HepG2 (cell line): ENCODE measurements around the gene ZNF273. TPM values are rescaled to one million over a fixed set of nuclear protein-coding genes. Genes with fewer than 3 reads are reported as not detected.

Experiments
- ATAC-seq: fragments of 200-7000 bp; cut with Tn5 transposase; 3 replicates; pipeline ENCODE4 v1.9.1; 2020; ENCODE audit warnings: mild to moderate bottlenecking, moderate library complexity
- BruUV-seq: library from RNA; stranded (reverse); fragments of 400-500 nt; replicated peaks from 2 replicates; lab custom pipeline; 2021; lab: Mats Ljungman, UMichigan
- CTCF ChIA-PET: fragments of 300-600 bp; formaldehyde crosslinking; extraction: SDS; loops from one replicate; lab custom pipeline; 2021; ENCODE audit warnings: low total read pairs, inconsistent platforms, low intra/inter-chr PET ratio; lab: Yijun Ruan, JAX
- POLR2A ChIA-PET: fragments of 350-600 bp; sonication (Branson Sonifier 250); formaldehyde crosslinking; loops from one replicate; lab custom pipeline; 2020; ENCODE audit warnings: antibody characterized with exemption, inconsistent platforms; lab: Yijun Ruan, JAX
- DNase-seq: peaks from one replicate; pipeline ENCODE4 v3.0.0-alpha.2; 2015; ENCODE audit warnings: low spot score
- FAIRE-seq: peaks from 3 replicates; lab custom pipeline; 2011; peaks lifted over from hg19 to GRCh38; lab: Jason Lieb, UNC
- H2AFZ ChIP-seq: one replicate; pipeline ENCODE4 v1.6.1; 2011; ENCODE audit warnings: low read length, inconsistent platforms
- H3K27ac ChIP-seq: fragments of 300-600 bp; 3 replicates; pipeline ENCODE4 v1.8.0; 2011; ENCODE audit warnings: mixed run types, mild to moderate bottlenecking, mixed read lengths, low read length, inconsistent platforms; ENCODE audit not compliant: insufficient read depth; ENCODE audit errors: extremely low read length
- H3K27me3 ChIP-seq, 2 experiments: fragments of 200-600 bp in 1 of 2; 2 replicates in 1 of 2; 3 replicates in 1 of 2; pipeline versions ENCODE4 v1.6.0 to v1.8.0; 2011; ENCODE audit warnings: low read length in 2 of 2, mild to moderate bottlenecking in 2 of 2, moderate library complexity in 2 of 2, inconsistent platforms in 1 of 2; ENCODE audit not compliant: insufficient read depth in 2 of 2, control insufficient read depth in 1 of 2
- H3K36me3 ChIP-seq, 2 experiments: fragments of 200-600 bp in 1 of 2; replicated peaks in 1 of 2; 2 replicates in 1 of 2; 3 replicates in 1 of 2; pipeline versions ENCODE4 v1.5.1 to v1.8.0; 2011; ENCODE audit warnings: low read length in 2 of 2, inconsistent platforms in 1 of 2; ENCODE audit not compliant: insufficient read depth in 2 of 2, control insufficient read depth in 1 of 2
- H3K4me1 ChIP-seq: 2 replicates; pipeline ENCODE4 v1.5.1; 2012; ENCODE audit warnings: low read length, inconsistent platforms; ENCODE audit not compliant: insufficient read depth
- H3K4me2 ChIP-seq: 2 replicates; pipeline ENCODE4 v1.6.0; 2011; ENCODE audit warnings: low read depth, low read length, inconsistent platforms
- H3K4me3 ChIP-seq, 3 experiments: fragments of 200-600 bp in 1 of 3; sonication (generic), shearing (Covaris generic) in 1 of 3; replicated peaks in 1 of 3; 2 replicates each; pipeline ENCODE4 v1.5.1; 2011 to 2016; ENCODE audit warnings: low read length in 3 of 3, inconsistent platforms in 2 of 3, low read depth in 2 of 3, mild to moderate bottlenecking in 2 of 3, control low read depth in 1 of 3, mixed read lengths in 1 of 3; ENCODE audit not compliant: insufficient read depth in 1 of 3
- H3K79me2 ChIP-seq: one replicate; pipeline ENCODE4 v1.6.1; 2011; ENCODE audit warnings: low read length, inconsistent platforms; ENCODE audit not compliant: insufficient read depth
- H3K9ac ChIP-seq: 2 replicates; pipeline ENCODE4 v1.6.0; 2011; ENCODE audit warnings: mild to moderate bottlenecking, low read depth, low read length, inconsistent platforms; ENCODE audit not compliant: insufficient read depth
- H3K9me3 ChIP-seq: 2 replicates; pipeline ENCODE4 v1.5.1; 2012; ENCODE audit warnings: mild to moderate bottlenecking, low read length
- H4K20me1 ChIP-seq: 2 replicates; pipeline ENCODE4 v1.6.0; 2011; ENCODE audit warnings: inconsistent platforms, mild to moderate bottlenecking, low read length, moderate library complexity; ENCODE audit not compliant: insufficient read depth
- CHD2 ChIP-seq: IDR thresholded peaks from 2 replicates; pipeline ENCODE4 v1.6.1; 2011; ENCODE audit warnings: low read depth, low read length, improper control_type of control experiment
- CHD4 ChIP-seq: fragments of 200-600 bp; sonication (generic); IDR thresholded peaks from 2 replicates; pipeline ENCODE4 v1.7.0; 2017; ENCODE audit warnings: mild to moderate bottlenecking, low read length, borderline replicate concordance
- DPF2 ChIP-seq: sonication (generic); formaldehyde crosslinking; IDR thresholded peaks from 2 replicates; pipeline ENCODE4 v1.4.0; 2020; ENCODE audit warnings: mild to moderate bottlenecking, low read depth, missing genetic modification reagents, borderline replicate concordance
- ELF1 ChIP-seq: sonication (generic); formaldehyde crosslinking; IDR thresholded peaks from 2 replicates; pipeline ENCODE4 v1.4.0; 2020; ENCODE audit warnings: missing genetic modification reagents
- GPN1 ChIP-seq: sonication (generic); formaldehyde crosslinking; IDR thresholded peaks from 2 replicates; pipeline ENCODE4 v1.5.1; 2020; ENCODE audit warnings: missing genetic modification reagents, borderline replicate concordance
- MAFK ChIP-seq, 2 experiments: IDR thresholded peaks in 1 of 2; conservative IDR thresholded peaks in 1 of 2; 2 replicates each; pipeline ENCODE4 v1.6.1; 2011; ENCODE audit warnings: improper control_type of control experiment in 2 of 2, low read length in 2 of 2
- NAIF1 ChIP-seq: sonication (generic); formaldehyde crosslinking; IDR thresholded peaks from 2 replicates; pipeline ENCODE4 v1.5.0; 2020; ENCODE audit warnings: mild to moderate bottlenecking, missing genetic modification reagents, borderline replicate concordance
- U2AF2 ChIP-seq: fragments of 200-400 bp; formaldehyde crosslinking; IDR thresholded peaks from 2 replicates; pipeline ENCODE4 v1.6.1; 2017; ENCODE audit warnings: low read depth, mild to moderate bottlenecking, low read length
- ZNF337 ChIP-seq: sonication (generic); formaldehyde crosslinking; IDR thresholded peaks from 2 replicates; pipeline ENCODE4 v1.5.1; 2020; ENCODE audit warnings: missing genetic modification reagents, low read depth, mild to moderate bottlenecking, borderline replicate concordance
- ZNF660 ChIP-seq: sonication (generic); formaldehyde crosslinking; IDR thresholded peaks from 2 replicates; pipeline ENCODE4 v1.5.1; 2020; ENCODE audit warnings: mild to moderate bottlenecking, low read depth, missing genetic modification reagents, borderline replicate concordance
- WGBS: methylation state at CpG from one replicate; pipeline ENCODE4 v1.1.6; 2017; ENCODE audit warnings: low lambda C conversion rate; 5-methylcytosine and 5-hydroxymethylcytosine counted together
- in situ Hi-C: cut with HindIII; loops from 2 replicates; pipeline ENCODE4 v1.10.0; 2017; ENCODE audit warnings: low pct_unique_long_range_greater_than_20kb; ENCODE audit not compliant: extremely low pct_ligation_motif_present
- intact Hi-C: fragments of 100-400 bp; cut with micrococcal nuclease; formaldehyde crosslinking; loops from one replicate; pipeline ENCODE4 v1.10.0; 2022; ENCODE audit not compliant: unreplicated experiment
- polyA plus RNA-seq, 8 experiments: library from polyadenylated mRNA; depleted of rRNA in 3 of 8; stranded (reverse) in 7 of 8; unstranded in 1 of 8; fragments of >200 nt; fragmentation: Illumina TruSeq in 4 of 8; extraction: Trizol in 4 of 8; gene quantifications; 2 replicates each; pipeline versions ENCODE4 v1.2.1 to v1.2.3, GENCODE V29; 2011 to 2016; ENCODE audit warnings: low read depth in 4 of 8, missing spikeins in 1 of 8, mixed read lengths in 1 of 8; ENCODE audit not compliant: insufficient read depth in 1 of 8
- total RNA-seq, 5 experiments: library from RNA; depleted of rRNA; stranded (reverse); fragments of >200 nt; fragmentation: Illumina TruSeq; extraction: Trizol; gene quantifications; 2 replicates each; pipeline ENCODE4 v1.2.3, GENCODE V29; 2016; ENCODE audit warnings: low read depth in 1 of 5
- TF ChIP-seq, protein P1 (sequence below): IDR thresholded peaks from 2 replicates; pipeline ENCODE4 v1.6.1; 2018; ENCODE audit warnings: missing genetic modification reagents, mild to moderate bottlenecking, missing compliant biosample characterization
- TF ChIP-seq, protein P2 (sequence below): sonication (generic); formaldehyde crosslinking; IDR thresholded peaks from 2 replicates; pipeline ENCODE4 v1.5.0; 2020; ENCODE audit warnings: mild to moderate bottlenecking, missing genetic modification reagents
- TF ChIP-seq, protein P3 (sequence below): IDR thresholded peaks from 2 replicates; pipeline ENCODE4 v1.6.1; 2012; ENCODE audit warnings: inconsistent platforms

The ZNF273 gene
- total and polyA plus RNA-seq, 2 of the 13 experiments (the other 11 are each of a cell fraction or from before 2014, with no cell fraction given) = 1.7 to 5.8 TPM

DNA sequence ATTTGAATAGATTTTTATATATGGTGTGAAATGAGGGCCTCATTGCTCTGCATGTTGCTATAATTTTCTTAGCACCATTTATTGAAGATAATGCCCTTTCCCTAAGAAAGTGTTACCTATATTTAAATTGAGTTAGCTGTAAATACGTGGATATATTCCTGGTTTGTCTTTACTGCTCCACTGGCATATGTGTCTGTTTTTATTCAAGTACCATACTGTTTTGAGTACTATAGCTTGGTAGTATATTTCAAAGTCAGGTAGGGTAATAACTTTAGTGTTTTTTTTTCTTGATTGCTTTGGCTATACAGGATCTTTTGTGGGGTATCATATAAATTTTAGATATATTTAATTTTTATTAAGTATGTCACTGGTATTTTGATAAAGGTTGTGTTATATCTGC, 31.4 kb downstream of the ZNF273 start:
- BruUV-seq = no TSS peak
- in situ Hi-C loops (no loop called here), intact Hi-C loops (no loop called here)
- ChIA-PET POLR2A (no interaction called here), CTCF (no interaction called here)
- Histone ChIP-seq H3K36me3 (no peaks in the 10 kb centered on the region), H3K9me3 (peaks cover 5% of the 10 kb centered on the region; the same call in 1 of the 2 replicates), H3K27ac (no peak overlapping the region), H3K9ac (no peak overlapping the region), H3K4me1 (no peaks in the 10 kb centered on the region), H3K27me3 (no peaks in the 10 kb centered on the region), H3K4me3 (no peak overlapping the region), H4K20me1 (no peaks in the 10 kb centered on the region), H3K4me2 (no peak overlapping the region), H2AFZ (no peak overlapping the region), H3K79me2 (no peaks in the 10 kb centered on the region)
- TF ChIP-seq DPF2 (CRISPR knock-in tag) = no peak
- TF ChIP-seq, protein P1, sequence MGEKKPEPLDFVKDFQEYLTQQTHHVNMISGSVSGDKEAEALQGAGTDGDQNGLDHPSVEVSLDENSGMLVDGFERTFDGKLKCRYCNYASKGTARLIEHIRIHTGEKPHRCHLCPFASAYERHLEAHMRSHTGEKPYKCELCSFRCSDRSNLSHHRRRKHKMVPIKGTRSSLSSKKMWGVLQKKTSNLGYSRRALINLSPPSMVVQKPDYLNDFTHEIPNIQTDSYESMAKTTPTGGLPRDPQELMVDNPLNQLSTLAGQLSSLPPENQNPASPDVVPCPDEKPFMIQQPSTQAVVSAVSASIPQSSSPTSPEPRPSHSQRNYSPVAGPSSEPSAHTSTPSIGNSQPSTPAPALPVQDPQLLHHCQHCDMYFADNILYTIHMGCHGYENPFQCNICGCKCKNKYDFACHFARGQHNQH (CRISPR knock-in tag) = no peak
- peak; percentile 49; the same call in 1 of the 2 replicates for TF ChIP-seq CHD4
- 52% methylated on average over 1 of the region's 1 CpG for WGBS
- no peak for ATAC-seq
- no peak for FAIRE-seq
- DNase-seq = no peak

DNA sequence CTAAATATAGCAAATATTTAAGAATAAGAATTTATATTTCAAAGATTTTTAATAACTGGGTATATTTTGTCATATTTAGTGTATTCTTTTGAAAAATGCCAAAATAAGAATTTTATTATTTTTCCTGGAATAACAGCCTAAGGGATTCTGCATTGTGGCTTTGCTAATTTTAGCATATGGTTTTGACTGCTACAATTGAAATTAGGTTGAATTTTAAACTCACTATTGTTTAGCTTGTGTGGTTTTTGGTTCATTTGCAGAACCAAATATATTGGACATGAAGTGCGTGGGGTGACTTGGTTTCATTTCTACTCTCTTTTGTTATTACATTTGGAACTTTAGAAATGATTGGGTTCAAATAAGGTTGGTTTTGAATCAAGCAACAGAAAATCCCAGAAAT, 35.5 kb downstream of the ZNF273 start:
- Histone ChIP-seq H3K4me1 (no peaks in the 10 kb centered on the region), H3K4me3 (no peak overlapping the region), H3K79me2 (no peaks in the 10 kb centered on the region), H3K36me3 (no peaks in the 10 kb centered on the region), H3K9ac (no peak overlapping the region), H3K27ac (no peak overlapping the region), H2AFZ (no peak overlapping the region), H3K9me3 (no peaks in the 10 kb centered on the region; the same call in 1 of the 2 replicates), H3K4me2 (no peak overlapping the region), H3K27me3 (no peaks in the 10 kb centered on the region), H4K20me1 (no peaks in the 10 kb centered on the region)
- 97% methylated on average over 1 of the region's 1 CpG for WGBS
- FAIRE-seq (no peak), DNase-seq (no peak), ATAC-seq (no peak)
- ChIA-PET POLR2A (no interaction called here), CTCF (no interaction called here)
- BruUV-seq = no TSS peak
- in situ Hi-C loops (no loop called here), intact Hi-C loops (no loop called here)
- TF ChIP-seq GPN1 = no peak
- no peak for TF ChIP-seq U2AF2
- TF ChIP-seq, protein P2, sequence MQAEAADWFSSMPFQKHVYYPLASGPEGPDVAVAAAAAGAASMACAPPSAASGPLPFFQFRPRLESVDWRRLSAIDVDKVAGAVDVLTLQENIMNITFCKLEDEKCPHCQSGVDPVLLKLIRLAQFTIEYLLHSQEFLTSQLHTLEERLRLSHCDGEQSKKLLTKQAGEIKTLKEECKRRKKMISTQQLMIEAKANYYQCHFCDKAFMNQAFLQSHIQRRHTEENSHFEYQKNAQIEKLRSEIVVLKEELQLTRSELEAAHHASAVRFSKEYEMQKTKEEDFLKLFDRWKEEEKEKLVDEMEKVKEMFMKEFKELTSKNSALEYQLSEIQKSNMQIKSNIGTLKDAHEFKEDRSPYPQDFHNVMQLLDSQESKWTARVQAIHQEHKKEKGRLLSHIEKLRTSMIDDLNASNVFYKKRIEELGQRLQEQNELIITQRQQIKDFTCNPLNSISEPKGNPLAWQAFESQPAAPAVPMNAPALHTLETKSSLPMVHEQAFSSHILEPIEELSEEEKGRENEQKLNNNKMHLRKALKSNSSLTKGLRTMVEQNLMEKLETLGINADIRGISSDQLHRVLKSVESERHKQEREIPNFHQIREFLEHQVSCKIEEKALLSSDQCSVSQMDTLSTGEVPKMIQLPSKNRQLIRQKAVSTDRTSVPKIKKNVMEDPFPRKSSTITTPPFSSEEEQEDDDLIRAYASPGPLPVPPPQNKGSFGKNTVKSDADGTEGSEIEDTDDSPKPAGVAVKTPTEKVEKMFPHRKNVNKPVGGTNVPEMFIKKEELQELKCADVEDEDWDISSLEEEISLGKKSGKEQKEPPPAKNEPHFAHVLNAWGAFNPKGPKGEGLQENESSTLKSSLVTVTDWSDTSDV (CRISPR knock-in tag) = no peak
- TF ChIP-seq, protein P3, sequence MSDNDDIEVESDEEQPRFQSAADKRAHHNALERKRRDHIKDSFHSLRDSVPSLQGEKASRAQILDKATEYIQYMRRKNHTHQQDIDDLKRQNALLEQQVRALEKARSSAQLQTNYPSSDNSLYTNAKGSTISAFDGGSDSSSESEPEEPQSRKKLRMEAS = no peak
- no peak for TF ChIP-seq CHD2
- no peak for TF ChIP-seq ZNF337 (CRISPR knock-in tag)
- no peak for TF ChIP-seq ELF1 (CRISPR knock-in tag)
- no peak for TF ChIP-seq NAIF1
- TF ChIP-seq MAFK (conservative IDR thresholded peaks at IDR 0.05 in 1 of 2, IDR thresholded peaks at IDR 0.05 in 1 of 2; ENCODE audit: low read length in 2 of 2) = no peak
- TF ChIP-seq ZNF660 (CRISPR knock-in tag) = no peak
